Tibial nerve (tissue), 4 donors: Measurements from ENCODE around the gene ACOT6.

Experiments used
- CTCF ChIP-seq, 5 experiments: fragments of 200-600 bp in 3 of 5; fragments of 450-650 bp in 2 of 5; sonication (generic) in 3 of 5; IDR thresholded peaks; one replicate each; pipeline ENCODE4 v1.5.1; 2016 to 2019; ENCODE audit warnings: antibody characterized with exemption in 5 of 5, mild to moderate bottlenecking in 3 of 5, moderate library complexity in 2 of 5
- EP300 ChIP-seq, 2 donors: sonication (generic); formaldehyde crosslinking; IDR thresholded peaks; one replicate each; pipeline ENCODE4 v1.6.1; 2017; ENCODE audit warnings: antibody characterized with exemption in 2 of 2, mild to moderate bottlenecking in 1 of 2
- POLR2A ChIP-seq, 2 donors: fragments of 450-650 bp; IDR thresholded peaks; one replicate each; pipeline ENCODE4 v1.6.1; 2017; ENCODE audit warnings: antibody characterized with exemption in 2 of 2, mild to moderate bottlenecking in 2 of 2, moderate library complexity in 2 of 2

- no peak for TF ChIP-seq CTCF (IDR thresholded peaks at IDR 0.05)
- TF ChIP-seq EP300 (IDR thresholded peaks at IDR 0.05), result no peak
- no peak for TF ChIP-seq POLR2A (IDR thresholded peaks at IDR 0.05)
Measured at GRCh38 chr14:73613046-73613383, 698 bp downstream of the ACOT6 start.
